ENCODE measurements around the gene RNF214. TPM values are rescaled to one million over a fixed set of nuclear protein-coding genes. Genes with fewer than 3 reads are reported as not detected.

Gene RNF214
- total and polyA plus RNA-seq, 8 donors = 21.5 to 37.1 (median 30.9) TPM

DNA sequence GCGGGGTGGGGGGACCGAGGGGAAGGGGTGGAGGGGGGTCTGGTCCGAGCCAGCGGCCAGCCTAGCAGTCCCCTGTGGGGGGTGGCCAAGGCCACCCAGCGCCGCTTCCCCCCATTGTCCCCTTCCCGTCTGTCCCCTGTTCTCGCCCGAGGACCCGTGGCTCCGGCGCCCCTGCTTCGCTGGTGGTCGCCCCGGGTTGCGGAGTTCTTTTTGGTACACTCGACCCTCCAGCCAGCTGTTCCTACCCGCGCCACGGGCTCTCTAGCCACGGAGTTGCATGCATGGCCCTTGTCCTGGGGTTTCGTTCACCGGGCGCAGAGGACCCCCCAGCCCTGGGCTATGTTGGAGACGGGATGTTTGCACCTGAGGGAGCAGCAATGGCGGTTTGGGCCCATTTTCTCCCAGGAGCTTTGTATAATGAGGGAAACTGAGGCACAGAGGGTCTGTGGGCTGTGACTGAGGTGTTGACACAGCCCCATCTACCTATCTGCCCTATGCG is 489 bp downstream of the RNF214 start:
- intact Hi-C loops (cut with DNase I) = no loop called here
- Histone ChIP-seq H3K9me3 (no peaks in the 10 kb centered on the region), H3K27ac (peak overlapping the region; percentile 90 to 93), H3K4me1 (peaks cover 9 to 42% of the 10 kb centered on the region in 2 donors), H3K36me3 (peaks cover 0 to 23% of the 10 kb centered on the region in 2 donors), H3K27me3 (no peaks in the 10 kb centered on the region), H3K4me3 (peak overlapping the region; percentile 89 to 95)
- TF ChIP-seq CTCF (IDR thresholded peaks at IDR 0.05) = no peak
- ATAC-seq = peak; percentile 21
- peak in 1 of 4 donors; percentile 84 for DNase-seq

DNA sequence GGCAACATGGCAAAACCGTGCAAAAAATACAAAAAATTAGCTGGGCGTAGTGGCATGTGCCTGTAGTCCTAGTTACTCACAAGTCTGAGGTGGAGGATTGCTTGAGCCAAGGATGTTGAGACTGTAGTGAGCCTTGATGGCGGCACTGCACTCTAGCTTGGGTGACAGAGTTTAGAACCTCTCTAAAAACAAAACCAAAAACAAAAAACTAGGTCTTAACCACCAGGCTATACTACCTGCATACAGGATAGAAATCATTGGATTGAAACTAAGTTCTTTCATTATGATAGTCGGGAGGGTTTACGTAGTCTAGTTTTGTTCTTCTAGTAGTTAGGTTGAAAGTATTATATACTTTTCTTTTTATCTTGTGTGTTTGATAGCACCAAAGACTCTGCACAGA is 5.8 kb downstream of the RNF214 start:
- ATAC-seq (no peak), DNase-seq (no peak)
- Histone ChIP-seq H3K27me3 (no peaks in the 10 kb centered on the region), H3K27ac (no peak overlapping the region), H3K4me3 (no peak overlapping the region), H3K9me3 (no peaks in the 10 kb centered on the region), H3K36me3 (peaks cover 0 to 49% of the 10 kb centered on the region in 2 donors), H3K4me1 (peaks cover 4 to 13% of the 10 kb centered on the region in 2 donors)
- TF ChIP-seq CTCF (IDR thresholded peaks at IDR 0.05) = no peak
- intact Hi-C loops (cut with DNase I) = no loop called here

DNA sequence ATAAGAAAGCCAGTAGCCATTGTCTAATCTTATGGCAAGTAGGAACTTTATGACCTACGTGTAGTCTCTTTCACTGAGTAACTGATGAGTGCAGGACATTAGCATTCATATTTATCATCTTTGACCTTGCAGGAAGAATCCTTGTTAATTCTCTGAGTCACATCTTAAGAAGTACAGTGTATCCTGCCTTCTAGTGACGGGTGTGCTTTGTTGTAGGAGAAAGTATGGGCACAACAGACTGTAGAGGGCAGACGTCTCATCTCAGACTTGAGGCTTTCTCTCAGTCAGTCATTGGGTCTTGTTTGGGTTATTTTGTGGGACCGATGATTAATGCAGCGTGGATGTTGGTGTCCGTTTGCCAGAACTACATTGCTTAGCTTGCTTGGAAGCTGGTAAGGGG is 6.8 kb downstream of the RNF214 start:
- ATAC-seq (peak; percentile 18), DNase-seq (no peak)
- H3K4me1 ChIP-seq = peaks cover 0 to 3% of the 10 kb centered on the region in 2 donors
- no peaks in the 10 kb centered on the region for H3K27me3 ChIP-seq
- intact Hi-C loops (cut with DNase I) = no loop called here
- peaks cover 0 to 60% of the 10 kb centered on the region in 2 donors for H3K36me3 ChIP-seq
- no peak overlapping the region for H3K27ac ChIP-seq
- H3K4me3 ChIP-seq = no peak overlapping the region
- no peak for TF ChIP-seq CTCF (IDR thresholded peaks at IDR 0.05)
- H3K9me3 ChIP-seq = no peaks in the 10 kb centered on the region

DNA sequence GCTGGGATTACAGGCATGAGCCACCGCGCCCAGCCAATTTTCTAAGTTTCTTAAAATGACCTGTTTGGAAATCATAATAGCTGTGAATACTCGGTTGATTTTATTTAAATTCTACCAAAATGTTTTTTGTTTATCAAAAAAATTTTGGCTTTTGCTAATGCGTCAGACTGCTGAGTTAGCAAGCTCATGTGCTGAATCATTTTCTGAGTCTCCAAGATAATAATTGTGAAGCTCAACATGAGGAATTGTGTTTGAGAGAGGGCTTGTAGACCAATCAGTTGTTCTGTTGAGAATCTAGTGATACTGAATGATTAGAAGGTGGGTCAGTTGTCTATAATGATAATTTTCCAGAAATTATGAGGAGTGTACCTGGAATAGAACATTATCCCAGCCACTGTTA is 15.9 kb downstream of the RNF214 start:
- no peak for TF ChIP-seq CTCF (IDR thresholded peaks at IDR 0.05)
- intact Hi-C loops (cut with DNase I) = no loop called here
- Histone ChIP-seq H3K27ac (no peak overlapping the region), H3K36me3 (peaks cover 0 to 79% of the 10 kb centered on the region in 2 donors), H3K27me3 (no peaks in the 10 kb centered on the region), H3K4me3 (no peak overlapping the region), H3K9me3 (no peaks in the 10 kb centered on the region), H3K4me1 (no peaks in the 10 kb centered on the region)
- no peak for DNase-seq
- ATAC-seq = no peak

GRCh38 chr11:117249571-117249970 is 17.1 kb downstream of the RNF214 start:
- no peak overlapping the region for H3K4me3 ChIP-seq
- peaks cover 0 to 79% of the 10 kb centered on the region in 2 donors for H3K36me3 ChIP-seq
- no peak for ATAC-seq

More at GRCh38 chr11:117249571-117249970, 17.1 kb downstream of the RNF214 start:
- DNase-seq = no peak
- Histone ChIP-seq H3K9me3 (no peaks in the 10 kb centered on the region), H3K27ac (no peak overlapping the region), H3K27me3 (no peaks in the 10 kb centered on the region), H3K4me1 (no peaks in the 10 kb centered on the region)
- TF ChIP-seq CTCF (IDR thresholded peaks at IDR 0.05) = no peak
- intact Hi-C loops (cut with DNase I) = no loop called here

Data from left lung (tissue), 10 donors.